HG03460 (cell line): ENCODE data around the gene OGT.
"Not testable (repeated sequence)": the region's sequence is repeated elsewhere in the genome, so short reads cannot be mapped to it uniquely, and the experiment has no call there.

Experiments
- ATAC-seq: cut with Tn5 transposase; IDR thresholded peaks from one replicate; pipeline ENCODE4 v1.9.1; 2021; ENCODE audit not compliant: unreplicated experiment

Gene OGT

DNA sequence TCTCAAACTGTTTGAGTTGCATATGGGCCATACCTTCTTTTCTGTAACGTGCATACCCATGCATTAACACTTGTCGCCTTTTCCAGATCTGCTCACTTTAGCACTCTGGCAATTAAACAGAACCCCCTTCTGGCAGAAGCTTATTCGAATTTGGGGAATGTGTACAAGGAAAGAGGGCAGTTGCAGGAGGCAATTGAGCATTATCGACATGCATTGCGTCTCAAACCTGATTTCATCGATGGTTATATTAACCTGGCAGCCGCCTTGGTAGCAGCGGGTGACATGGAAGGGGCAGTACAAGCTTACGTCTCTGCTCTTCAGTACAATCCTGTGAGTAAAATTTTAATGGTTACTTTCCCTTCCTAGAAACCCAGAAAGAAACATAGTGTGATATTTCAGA, 4.8 kb downstream of the OGT start:
- no peak for ATAC-seq

DNA sequence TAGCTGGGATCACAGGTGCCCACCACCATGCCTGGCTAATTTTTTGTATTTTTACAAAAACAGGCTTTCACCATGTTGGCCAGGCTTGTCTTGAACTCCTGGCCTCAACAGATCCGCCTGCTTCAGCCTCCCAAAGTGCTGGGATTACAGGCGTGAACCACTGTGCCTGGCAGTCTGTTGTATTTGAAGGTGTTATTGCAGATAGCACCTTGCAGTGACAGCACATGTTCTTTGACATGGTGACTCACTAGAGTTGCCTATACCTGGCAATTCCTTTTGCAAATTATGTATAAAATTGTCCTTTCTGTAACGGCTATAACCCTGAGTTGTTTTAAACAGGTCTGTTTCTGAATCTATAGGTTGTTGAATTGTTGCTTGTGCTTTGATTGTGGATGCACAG, 7.9 kb downstream of the OGT start:
- ATAC-seq = no peak

DNA sequence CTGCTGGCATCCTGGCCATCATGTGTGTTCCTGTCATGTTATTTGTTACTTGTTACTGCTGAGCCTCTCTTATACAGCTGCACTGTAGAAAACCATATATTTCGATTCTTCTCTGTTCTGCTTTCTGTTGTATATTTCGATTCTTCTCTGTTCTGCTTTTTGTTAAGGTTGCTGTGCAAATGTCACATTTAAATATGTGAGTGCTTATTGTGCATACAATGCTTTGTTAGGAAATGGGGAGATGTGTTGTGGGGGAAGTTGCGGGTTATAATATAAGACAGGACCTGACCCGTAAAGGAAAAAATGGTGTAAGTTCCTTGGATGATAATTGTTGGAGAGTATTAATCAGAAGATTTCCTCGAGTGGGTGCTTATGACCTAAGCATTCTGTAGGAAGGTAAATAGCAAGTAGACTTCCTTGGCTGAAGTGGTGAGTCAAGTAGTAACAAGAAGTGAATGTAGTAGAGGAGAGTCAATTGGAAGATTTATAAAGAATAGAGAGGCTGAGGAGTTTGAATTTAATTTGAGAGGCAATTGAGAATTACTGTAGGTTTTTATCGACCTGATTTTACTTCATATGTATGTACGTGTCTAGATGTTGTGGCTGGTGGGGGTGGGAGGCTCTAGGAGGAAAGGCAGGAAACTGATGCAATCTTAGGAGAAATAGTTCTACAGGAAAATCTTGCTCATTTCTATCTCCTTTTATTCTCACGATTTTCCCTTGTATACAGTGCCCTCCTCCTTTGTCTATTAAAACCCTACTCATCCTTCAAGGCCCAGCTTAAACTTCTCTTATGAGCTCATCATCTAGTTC, 8.5 kb downstream of the OGT start:
- ATAC-seq = peak; percentile 85

- no peak for ATAC-seq
Measured at GRCh38 chrX:71542411-71542810, 9.5 kb downstream of the OGT start.

- ATAC-seq = no peak
Measured at GRCh38 chrX:71542825-71543224, 9.9 kb downstream of the OGT start.

DNA sequence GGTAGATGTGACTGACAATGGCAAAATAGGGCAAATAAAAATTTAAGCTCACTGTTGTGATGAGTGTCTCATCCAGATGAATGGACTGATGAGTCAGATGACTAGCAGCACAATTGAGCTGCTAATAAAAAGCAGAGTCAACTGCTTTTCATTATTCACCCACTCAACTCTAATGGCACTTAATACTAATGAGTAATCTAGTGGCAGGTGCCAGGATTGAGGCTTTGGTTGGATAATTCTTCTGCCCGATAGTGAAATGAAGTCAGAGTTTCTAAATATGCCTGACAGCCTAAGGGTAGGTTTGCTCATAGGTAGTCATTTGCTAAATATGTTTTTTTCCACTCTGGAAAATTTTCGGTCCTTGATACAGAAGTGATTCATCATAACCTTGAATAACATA, 10.4 kb downstream of the OGT start:
- no peak for ATAC-seq

DNA sequence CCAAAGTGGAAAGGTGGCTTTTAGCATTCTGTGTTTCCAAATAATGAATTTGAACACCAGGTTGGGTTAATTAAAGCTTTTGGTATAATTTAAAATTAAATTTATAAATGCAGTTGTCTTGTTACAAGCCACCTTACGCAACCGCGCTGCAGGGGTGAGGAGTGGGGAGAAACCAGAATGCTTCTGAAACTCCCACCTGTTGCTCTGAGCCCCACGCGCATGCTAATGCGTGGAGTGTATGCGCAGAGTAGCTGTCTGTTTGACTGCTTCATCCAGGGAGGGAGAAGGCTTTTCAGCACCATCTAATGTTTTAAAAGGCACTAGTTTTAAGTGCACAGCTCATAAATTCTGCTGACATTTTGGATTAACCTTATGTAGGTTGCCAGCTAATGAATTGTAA, 12.5 kb downstream of the OGT start:
- no peak for ATAC-seq

GRCh38 chrX:71546879-71547278, 14.0 kb downstream of the OGT start:
- no peak for ATAC-seq

DNA sequence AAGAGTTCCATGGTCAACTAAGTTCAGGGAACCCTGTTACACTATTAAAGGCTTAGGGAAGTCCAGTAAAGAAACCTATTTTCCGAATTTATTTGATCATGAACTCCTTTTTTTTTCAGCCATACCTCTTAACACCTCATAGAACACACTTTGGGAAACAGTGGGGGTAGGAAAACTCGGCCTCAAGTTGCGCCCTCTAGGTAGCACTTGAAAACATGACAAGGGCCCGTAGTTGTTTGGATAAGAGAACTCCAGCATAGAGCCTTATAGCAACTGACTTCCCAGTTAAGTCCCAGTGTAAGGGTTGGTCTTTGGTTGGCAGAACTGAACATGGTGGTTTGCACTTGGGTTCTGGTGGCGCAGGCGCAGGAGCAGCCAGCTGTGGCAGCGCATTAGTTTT, 14.4 kb downstream of the OGT start:
- ATAC-seq = no peak

DNA sequence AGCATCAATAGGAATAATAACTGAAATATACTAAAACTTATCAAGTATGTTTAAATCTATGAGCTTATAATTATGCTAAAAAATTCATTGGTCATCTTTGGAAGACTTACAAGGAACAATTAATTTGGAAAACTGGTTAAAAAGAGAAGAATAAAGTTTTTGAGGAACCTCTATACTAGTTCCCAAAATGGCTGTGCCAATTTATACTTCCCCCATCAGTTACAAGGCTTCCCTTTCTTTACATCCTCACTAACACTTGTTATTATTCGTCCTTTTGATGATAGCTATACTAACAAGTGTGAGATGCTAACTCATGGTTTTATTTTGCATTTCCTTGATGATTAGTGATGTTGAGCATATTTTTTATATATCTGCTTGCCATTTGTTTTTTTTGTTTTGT, 17.1 kb downstream of the OGT start:
- no peak for ATAC-seq

DNA sequence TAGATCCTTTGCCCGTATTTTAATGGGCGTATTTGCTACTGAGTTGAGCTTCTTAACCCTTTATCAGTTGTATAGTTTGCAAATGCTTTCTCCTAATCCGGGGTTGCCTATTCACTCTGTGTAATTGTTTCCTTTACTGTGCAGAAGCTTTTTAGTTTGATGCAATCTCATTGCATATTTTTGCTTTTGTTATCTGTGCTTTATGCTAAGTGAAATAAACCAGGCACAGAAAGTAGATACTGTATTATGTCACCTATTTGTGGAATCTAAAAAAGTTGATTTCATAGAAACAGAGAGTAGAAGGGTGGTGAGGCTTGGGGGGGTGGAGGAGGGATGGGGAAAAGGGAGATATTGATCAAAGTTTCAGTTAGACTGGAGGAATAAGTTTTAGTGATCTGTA, 17.7 kb downstream of the OGT start:
- ATAC-seq = no peak

- ATAC-seq = no peak
Measured at GRCh38 chrX:71556036-71556435, 23.1 kb downstream of the OGT start.

DNA sequence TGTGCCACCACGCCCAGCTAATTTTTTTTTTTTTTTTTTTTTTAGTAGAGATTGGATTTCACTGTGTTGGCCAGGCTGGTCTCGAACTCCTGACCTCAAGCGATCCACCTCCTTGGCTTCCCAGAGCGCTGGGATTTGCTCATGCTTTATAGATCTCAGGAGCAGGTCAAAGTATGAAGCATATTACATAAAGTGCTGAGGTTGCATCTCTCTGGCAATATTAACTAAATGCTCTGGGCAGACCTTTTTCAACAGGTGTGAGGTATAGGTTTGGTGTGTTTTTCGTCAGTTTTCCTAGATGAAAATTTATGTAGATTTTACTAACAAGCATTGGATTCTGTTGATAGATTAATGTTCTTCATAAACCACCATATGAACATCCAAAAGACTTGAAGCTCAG, 26.0 kb downstream of the OGT start:
- ATAC-seq = no peak

DNA sequence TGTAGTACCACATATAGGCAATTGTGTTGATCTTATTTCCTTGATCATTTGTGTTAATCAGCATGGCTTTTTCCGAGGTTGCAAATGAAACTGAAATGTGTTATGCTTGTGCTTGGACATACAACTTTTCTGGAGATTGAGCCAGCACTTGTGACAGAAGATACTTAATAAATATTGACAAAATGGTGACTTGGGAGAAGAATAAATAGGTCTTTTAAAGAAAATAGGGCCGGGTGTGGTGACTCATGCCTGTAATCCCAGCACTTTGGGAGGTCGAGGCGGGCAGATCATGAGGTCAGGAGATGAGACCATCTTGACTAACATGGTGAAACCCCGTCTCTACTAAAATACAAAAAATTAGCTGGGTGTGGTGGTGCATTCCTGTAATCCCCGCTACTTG, 26.9 kb downstream of the OGT start:
- ATAC-seq = not testable (repeated sequence)

DNA sequence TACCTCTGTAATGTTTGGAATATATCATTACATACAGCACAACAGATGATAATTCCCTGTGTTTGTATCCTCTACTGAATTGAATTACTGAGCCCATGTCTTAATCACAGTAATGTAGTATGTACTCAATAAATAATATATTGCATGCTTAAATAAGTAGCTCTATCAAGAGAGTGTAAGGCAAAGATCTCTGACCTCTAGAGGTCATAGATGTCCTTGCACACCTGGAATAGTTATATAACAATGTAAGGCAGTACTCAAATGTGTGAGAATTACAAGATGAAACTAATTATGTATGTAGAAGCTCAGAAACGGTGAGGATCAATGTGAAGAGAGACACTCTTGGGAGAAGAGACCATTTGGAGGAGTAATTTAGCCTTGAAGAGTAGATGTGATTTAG, 31.0 kb downstream of the OGT start:
- no peak for ATAC-seq

DNA sequence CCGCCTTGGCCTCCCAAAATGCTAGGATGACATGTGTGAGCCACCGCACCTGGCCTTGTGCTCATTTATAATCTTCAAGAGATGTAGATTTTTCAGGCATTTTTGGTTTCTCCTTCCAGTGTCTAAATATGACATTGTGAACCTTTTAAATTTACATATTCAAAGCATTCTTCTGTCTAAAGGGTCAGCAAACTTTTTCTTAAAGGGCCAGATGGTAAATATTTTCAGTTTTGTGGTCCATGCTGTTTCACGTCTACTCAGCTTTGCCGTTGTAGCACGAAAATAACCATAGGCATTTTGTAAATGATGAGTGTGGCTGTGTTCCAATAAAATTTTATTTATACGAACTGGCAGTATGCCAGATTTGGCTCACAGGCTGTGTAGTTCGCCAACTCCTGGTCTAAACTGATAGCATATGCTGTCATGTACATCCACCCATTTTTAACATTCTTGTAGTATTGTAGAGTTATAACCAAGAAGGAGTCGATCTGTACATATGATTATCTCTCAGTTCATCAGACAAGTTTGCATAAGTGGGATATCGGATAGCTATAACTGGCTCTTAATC, 32.7 kb downstream of the OGT start:
- ATAC-seq = no peak

DNA sequence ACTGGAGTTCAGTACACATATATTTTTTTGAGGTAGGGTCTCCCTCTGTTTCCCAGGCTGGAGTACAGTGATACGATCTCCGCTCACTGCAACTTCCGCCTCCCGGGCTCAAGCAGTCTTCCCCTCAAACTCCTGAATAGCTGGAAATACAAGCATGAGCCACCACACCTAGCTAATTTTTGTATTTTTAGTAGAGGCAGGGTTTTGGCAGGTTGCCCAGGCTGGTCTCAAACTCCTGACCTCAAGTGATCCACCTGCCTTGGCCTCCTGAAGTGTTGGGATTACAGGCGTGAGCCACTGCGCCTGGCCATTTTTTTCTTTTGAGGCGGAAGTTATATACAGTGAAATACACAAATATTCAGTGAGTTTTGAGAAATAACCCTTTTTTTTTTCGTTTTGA, 38.5 kb downstream of the OGT start:
- ATAC-seq = not testable (repeated sequence)

DNA sequence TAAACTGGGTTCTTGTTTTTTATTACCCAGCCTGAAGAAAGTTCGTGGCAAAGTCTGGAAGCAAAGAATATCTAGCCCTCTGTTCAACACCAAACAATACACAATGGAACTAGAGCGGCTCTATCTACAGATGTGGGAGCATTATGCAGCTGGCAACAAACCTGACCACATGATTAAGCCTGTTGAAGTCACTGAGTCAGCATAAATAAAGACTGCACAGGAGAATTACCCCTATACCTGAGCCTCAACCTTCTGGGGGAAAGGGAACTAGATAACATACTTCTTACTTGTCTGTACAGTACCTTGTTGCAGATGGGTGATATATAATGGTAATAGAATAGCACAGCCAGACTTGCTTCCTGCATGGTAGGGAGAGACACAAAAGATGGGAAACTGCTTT, 40.7 kb downstream of the OGT start:
- ATAC-seq = no peak

- no peak for ATAC-seq
Measured at GRCh38 chrX:71577682-71578081, 44.8 kb downstream of the OGT start.

- ATAC-seq = no peak
Measured at GRCh38 chrX:71578253-71579135, 45.6 kb downstream of the OGT start, which contains the start of gene GCNA. TSS of gene GCNA (plus strand) at chrX:71578437. CDS start at chrX:71580822, 2,385 bp downstream.

GRCh38 chrX:71579136-71579989, 46.5 kb downstream of the OGT start:
- ATAC-seq = no peak
